Hair follicular keratinocyte (primary cell): ENCODE measurements around the gene CPAMD8. TPM values are rescaled to one million over a fixed set of nuclear protein-coding genes. Genes with fewer than 3 reads are reported as not detected.

Source experiments
- total RNA-seq: library from RNA; depleted of rRNA; stranded (reverse); fragments of >200 nt; gene quantifications from 2 replicates; pipeline ENCODE4 v1.2.3, GENCODE V29; 2015

The CPAMD8 gene
- total RNA-seq = 2.1 and 3.7 TPM in 2 replicates

GRCh38 chr19:17026706-17027534 lies at the start of gene CPAMD8:
TSS of gene CPAMD8 (minus strand) at chr19:17026810. CDS start at chr19:17026642, 168 bp downstream.

DNA sequence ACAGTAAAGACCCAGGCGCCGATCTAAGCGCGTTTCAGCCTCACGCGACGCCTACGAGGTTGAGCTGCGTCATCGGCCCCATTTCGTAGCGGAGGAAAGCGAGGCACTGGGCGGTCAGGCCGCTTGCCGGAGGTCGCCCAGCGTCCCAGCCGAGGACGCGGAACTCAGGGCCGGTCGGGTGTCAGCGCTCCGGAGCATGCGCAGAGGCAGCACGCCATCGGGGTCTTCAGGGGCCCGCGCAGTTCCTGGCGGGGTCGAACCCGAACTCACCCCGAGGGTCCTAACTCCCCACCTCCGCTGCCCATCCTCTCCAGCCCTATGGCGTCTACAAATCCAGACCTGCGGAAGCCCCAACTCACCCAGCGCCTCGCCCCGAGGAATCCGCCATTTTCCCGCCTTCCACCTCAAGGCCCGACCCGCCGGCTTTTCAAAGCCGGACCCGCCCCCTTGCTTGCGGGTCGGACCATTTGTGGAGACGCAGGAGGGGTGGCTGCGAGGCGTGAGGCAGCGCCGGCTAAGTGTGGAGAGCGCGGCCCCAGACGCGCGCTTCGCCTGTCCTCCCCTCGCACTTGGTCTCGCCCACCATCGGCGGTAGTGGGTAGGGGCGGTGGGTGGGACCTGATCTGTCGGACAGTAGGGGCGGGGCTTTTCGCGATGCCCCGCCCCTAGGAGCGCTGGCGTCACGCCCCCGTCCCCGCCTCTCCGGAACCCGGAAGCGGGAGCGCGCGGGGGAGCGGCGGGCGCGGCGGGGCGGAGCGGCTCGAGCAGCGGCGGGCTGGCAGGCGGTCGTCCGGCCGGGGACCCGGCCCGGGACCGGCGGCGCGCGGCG lies 48.6 kb upstream of the CPAMD8 start, which contains the start of the genes HAUS8 and MYO9B:
HAUS8 (minus strand) TSS at position 418 of the 829 bp plus-strand sequence; CDS start at position 388, 30 bp downstream.
MYO9B (plus strand) TSS at position 743 of the 829 bp plus-strand sequence. CDS start 25,941 bp downstream, outside the sequence.

GRCh38 chr19:16888629-16889365 lies 137.8 kb downstream of the CPAMD8 start, which contains the start of gene F2RL3:
TSS of gene F2RL3 (plus strand) at chr19:16888999. CDS start at chr19:16889190, 191 bp downstream.

Other genes with a start within 250 kb of the CPAMD8 start
- 16.9 and 20.7 TPM in 2 replicates for gene SIN3B, start 197.4 kb downstream of the CPAMD8 start, total RNA-seq
- not detected in 2 replicates for gene F2RL3, start 137.8 kb downstream of the CPAMD8 start, total RNA-seq
- 3.1 and 17.7 TPM in 2 replicates for gene HAUS8, start 48.6 kb upstream of the CPAMD8 start, total RNA-seq
- gene MYO9B, start 49.0 kb upstream of the CPAMD8 start, total RNA-seq = 33.0 and 33.1 TPM in 2 replicates
- 16.8 and 19.1 TPM in 2 replicates for gene USE1, start 188.5 kb upstream of the CPAMD8 start, total RNA-seq
- gene OCEL1, start 199.4 kb upstream of the CPAMD8 start, total RNA-seq = 2.8 and 5.5 TPM in 2 replicates
- 77.4 and 94.2 TPM in 2 replicates for gene NR2F6, start 219.1 kb upstream of the CPAMD8 start, total RNA-seq
- gene USHBP1, start 237.9 kb upstream of the CPAMD8 start, total RNA-seq = not detected in 2 replicates
- 62.6 and 101 TPM in 2 replicates for gene BABAM1, start 240.6 kb upstream of the CPAMD8 start, total RNA-seq